Peyer's patch (tissue), 4 donors: ENCODE results near the gene KIAA1755. TPM values are rescaled to one million over a fixed set of nuclear protein-coding genes. Genes with fewer than 3 reads are reported as not detected.

ENCODE experiments used
- DNase-seq, 3 donors: peaks; one replicate each; pipeline ENCODE4 v3.0.0-alpha.2; 2017 to 2019
- H3K27ac ChIP-seq, 4 donors: fragments of 200-600 bp; sonication (generic); one replicate each; pipeline ENCODE4 v1.5.1; 2016 to 2019
- H3K27me3 ChIP-seq, 2 donors: fragments of 200-600 bp; sonication (generic); one replicate each; pipeline ENCODE4 v1.5.1; 2019
- H3K36me3 ChIP-seq, 3 donors: fragments of 200-600 bp; sonication (generic); one replicate each; pipeline ENCODE4 v1.5.1; 2016 to 2019
- H3K4me1 ChIP-seq, 4 donors: fragments of 200-600 bp; sonication (generic); one replicate each; pipeline ENCODE4 v1.5.1; 2016 to 2019
- H3K4me3 ChIP-seq, 4 donors: fragments of 200-600 bp; sonication (generic); 1 replicate in 3 of 4; 2 replicates in 1 of 4; pipeline ENCODE4 v1.5.1; 2016 to 2019; ENCODE audit warnings: mild to moderate bottlenecking in 1 of 4
- H3K9me3 ChIP-seq, 4 donors: fragments of 200-600 bp; sonication (generic); one replicate each; pipeline ENCODE4 v1.5.1; 2016 to 2019; ENCODE audit warnings: mild to moderate bottlenecking in 1 of 4
- CTCF ChIP-seq, 6 experiments: fragments of 450-650 bp in 4 of 6; fragments of 200-600 bp in 2 of 6; sonication (generic) in 1 of 6; IDR thresholded peaks; one replicate each; pipeline ENCODE4 v1.5.1; 2017 to 2019; ENCODE audit warnings: antibody characterized with exemption in 6 of 6, mild to moderate bottlenecking in 3 of 6, moderate library complexity in 1 of 6
- POLR2A ChIP-seq, 2 donors: fragments of 450-650 bp; IDR thresholded peaks; one replicate each; pipeline ENCODE4 v1.5.1; 2017; ENCODE audit warnings: antibody characterized with exemption in 2 of 2, mild to moderate bottlenecking in 2 of 2, moderate library complexity in 2 of 2
- total RNA-seq, 4 donors: library from RNA; depleted of rRNA; stranded (reverse); fragments of >200 nt; gene quantifications; one replicate each; pipeline ENCODE4 v1.1.0, GENCODE V29; 2016

KIAA1755 gene
- total RNA-seq, 4 donors from 2014 or later = 0.35 to 4.1 (median 2.0) TPM

- DNase-seq = no peak
- no peak for TF ChIP-seq CTCF (IDR thresholded peaks at IDR 0.05)
- TF ChIP-seq POLR2A (IDR thresholded peaks at IDR 0.05) = no peak
- H3K27ac ChIP-seq = peak overlapping the region in 1 of 4 donors; percentile 23
Measured at GRCh38 chr20:38169636-38170193, 90.8 kb downstream of the KIAA1755 start.

DNA sequence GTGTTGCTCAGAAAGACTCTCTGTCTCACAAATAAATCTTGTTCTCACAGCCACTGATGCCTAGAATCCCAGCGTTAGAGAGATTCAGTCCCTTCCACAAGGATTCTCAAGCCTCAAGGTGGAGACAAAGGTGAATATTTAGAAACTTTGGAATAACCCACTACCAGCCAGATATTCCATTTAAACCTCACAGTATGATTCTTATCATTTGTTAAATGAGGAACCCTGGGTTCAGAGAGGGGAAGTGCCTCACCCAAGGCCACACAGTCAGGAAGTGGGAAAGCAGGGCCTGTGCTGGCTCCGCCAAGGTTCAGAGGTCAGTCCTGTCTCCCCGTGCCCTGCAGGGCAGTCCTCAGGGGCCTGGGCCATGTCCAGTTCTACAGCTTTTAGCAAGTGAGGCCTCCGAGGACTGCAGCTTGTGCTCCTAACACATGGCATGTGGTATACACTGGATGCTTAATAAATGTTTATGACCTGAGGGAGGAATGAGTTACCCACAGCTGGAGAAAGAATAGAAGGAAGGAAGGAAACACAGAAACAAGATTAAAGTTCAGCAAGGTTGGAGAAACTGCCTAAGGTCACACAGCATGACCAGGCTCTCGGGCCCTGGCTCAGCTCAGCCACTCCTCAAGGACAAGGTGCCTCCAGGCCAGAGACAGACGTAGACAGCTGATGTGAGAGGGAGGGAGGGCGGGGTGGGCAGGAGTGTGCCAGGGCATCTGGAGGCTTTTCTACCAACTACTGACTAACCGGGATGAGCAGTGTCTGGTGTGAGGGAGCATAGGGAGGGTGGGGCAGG lies 91.5 kb downstream of the KIAA1755 start:
- Histone ChIP-seq H3K27ac (peak overlapping the region in 2 of 4 donors; percentile 10 to 23), H3K36me3 (no peaks in the 10 kb centered on the region), H3K4me3 (no peak overlapping the region), H3K27me3 (no peaks in the 10 kb centered on the region), H3K4me1 (peaks cover 0 to 21% (median 3%) of the 10 kb centered on the region in 4 donors), H3K9me3 (no peaks in the 10 kb centered on the region)
- TF ChIP-seq POLR2A (IDR thresholded peaks at IDR 0.05) (no peak), CTCF (IDR thresholded peaks at IDR 0.05) (no peak)
- DNase-seq = peak in 1 of 3 donors; percentile 64

More at GRCh38 chr20:38169636-38170193, 90.8 kb downstream of the KIAA1755 start:
- Histone ChIP-seq H3K27me3 (no peaks in the 10 kb centered on the region), H3K4me1 (peaks cover 0 to 21% (median 3%) of the 10 kb centered on the region in 4 donors), H3K9me3 (no peaks in the 10 kb centered on the region), H3K4me3 (no peak overlapping the region), H3K36me3 (no peaks in the 10 kb centered on the region)

DNA sequence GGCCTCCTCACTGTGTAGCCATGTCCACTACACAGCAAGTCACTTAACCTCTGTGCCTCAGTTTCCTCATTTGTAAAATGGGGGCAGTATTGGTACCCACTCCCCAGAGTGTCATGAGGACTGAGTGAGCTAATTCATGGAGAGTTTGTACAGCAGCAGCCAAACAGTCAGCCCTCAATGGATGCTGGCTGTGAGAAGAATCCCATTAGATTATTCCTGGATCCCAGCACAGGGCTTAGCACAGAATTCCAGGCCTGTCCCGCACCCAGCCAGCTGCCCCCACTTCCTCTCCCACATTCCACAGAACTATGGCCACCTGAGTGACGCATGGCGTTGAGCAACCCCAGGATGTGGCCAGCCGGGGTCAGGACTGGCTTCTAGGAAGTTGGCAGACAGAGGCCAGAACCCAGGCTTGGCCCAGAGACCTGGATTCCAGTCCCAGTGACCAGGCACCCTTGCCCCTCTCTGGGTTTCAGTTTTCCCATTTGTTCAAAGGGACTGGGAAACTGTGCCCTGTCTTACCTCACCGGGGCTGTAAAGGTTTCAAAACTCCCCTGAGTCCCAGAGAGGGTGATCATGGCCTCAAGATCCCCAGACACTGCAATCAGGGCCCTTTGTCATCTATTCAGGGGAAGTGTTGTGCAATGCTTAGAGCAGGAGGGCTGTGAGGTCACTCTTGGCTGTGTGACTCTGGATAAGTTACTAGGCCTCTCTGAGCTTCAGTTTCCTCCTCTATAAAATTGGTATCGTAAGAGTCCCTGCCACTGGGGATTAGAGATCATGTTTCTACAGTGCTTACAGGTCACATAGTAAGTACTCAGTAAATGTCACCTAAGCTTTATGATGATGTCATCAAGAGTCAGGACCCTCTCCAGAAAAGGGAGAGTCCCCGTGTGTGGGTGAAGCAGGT lies 92.4 kb downstream of the KIAA1755 start:
- DNase-seq = peak in 1 of 3 donors; percentile 70
- Histone ChIP-seq H3K4me1 (peaks cover 0 to 17% (median 3%) of the 10 kb centered on the region in 4 donors), H3K27me3 (no peaks in the 10 kb centered on the region), H3K27ac (peak overlapping the region; percentile 1 to 30 (median 16)), H3K4me3 (no peak overlapping the region), H3K36me3 (no peaks in the 10 kb centered on the region), H3K9me3 (no peaks in the 10 kb centered on the region)
- TF ChIP-seq POLR2A (IDR thresholded peaks at IDR 0.05) (no peak), CTCF (IDR thresholded peaks at IDR 0.05) (no peak)

DNA sequence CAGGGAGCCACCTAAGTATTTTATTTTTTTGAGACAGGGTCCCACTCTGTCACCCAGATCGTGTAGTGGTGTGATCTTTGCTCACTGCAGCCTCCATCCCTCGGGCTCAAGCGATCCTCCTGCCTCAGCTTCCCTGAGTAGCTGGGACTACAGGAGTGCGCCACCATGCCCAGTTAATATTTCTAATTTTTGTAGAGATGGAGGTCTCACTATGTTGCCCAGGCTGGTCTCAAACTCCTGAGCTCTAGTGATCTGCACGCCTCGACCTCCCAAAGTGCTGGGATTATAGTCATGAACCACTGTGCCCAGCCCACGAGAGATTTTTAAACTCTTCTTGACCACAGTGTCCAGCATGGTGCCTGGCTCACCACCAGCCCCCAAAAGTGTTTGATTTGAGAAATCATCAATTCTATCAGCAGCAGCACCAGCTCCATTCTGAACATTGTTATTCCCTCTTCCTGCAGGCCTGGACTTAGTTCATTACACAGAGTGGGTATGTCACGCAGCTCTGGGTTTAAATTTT lies 93.1 kb downstream of the KIAA1755 start:
- no peaks in the 10 kb centered on the region for H3K9me3 ChIP-seq
- DNase-seq = no peak
- peaks cover 0 to 16% (median 3%) of the 10 kb centered on the region in 4 donors for H3K4me1 ChIP-seq
- no peaks in the 10 kb centered on the region for H3K27me3 ChIP-seq
- TF ChIP-seq CTCF (IDR thresholded peaks at IDR 0.05) (no peak), POLR2A (IDR thresholded peaks at IDR 0.05) (no peak)
- peak overlapping the region in 2 of 4 donors; percentile 23 to 30 for H3K27ac ChIP-seq
- H3K4me3 ChIP-seq = no peak overlapping the region
- H3K36me3 ChIP-seq = no peaks in the 10 kb centered on the region

DNA sequence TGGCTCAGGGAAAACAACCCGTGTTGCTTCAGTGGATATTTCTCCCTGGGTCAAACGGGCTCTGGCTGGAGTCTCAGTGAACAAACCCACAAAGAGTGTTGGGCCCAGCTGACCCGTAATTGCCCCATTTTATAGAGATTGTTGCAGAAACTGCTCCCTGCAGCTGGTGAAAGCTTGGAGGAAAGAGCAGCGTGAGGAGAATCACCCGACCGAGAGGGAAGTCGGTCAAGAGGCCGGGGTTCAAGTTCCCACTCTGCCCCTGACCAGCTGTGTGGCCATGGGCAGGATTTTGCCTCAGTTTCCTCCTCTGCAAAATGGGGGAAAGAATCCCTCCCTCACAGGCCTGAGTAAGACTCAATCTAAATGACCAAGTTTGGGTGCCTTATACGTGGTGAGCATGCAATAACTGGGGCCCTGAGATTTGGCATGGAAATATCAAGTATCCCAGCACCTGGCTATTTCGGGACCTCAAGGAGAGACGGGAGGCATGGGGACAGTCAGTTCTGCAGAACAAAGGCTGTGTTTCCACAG lies 93.8 kb downstream of the KIAA1755 start:
- H3K27ac ChIP-seq = peak overlapping the region in 1 of 4 donors; percentile 36
- no peaks in the 10 kb centered on the region for H3K36me3 ChIP-seq
- no peaks in the 10 kb centered on the region for H3K9me3 ChIP-seq
- H3K4me1 ChIP-seq = peaks cover 0 to 20% (median 3%) of the 10 kb centered on the region in 4 donors
- H3K4me3 ChIP-seq = no peak overlapping the region
- TF ChIP-seq CTCF (IDR thresholded peaks at IDR 0.05) = no peak
- TF ChIP-seq POLR2A (IDR thresholded peaks at IDR 0.05) = no peak
- DNase-seq = no peak
- no peaks in the 10 kb centered on the region for H3K27me3 ChIP-seq
